Astrocyte (in vitro differentiated cells and primary cell): Measurements from ENCODE around the gene IFNL1.

Experiments
- EZH2 ChIP-seq: IDR thresholded peaks from 2 replicates; pipeline ENCODE4 v1.6.1; 2012; ENCODE audit warnings: mild to moderate bottlenecking, low read length, inconsistent platforms; ENCODE audit not compliant: insufficient read depth
- TF ChIP-seq, protein P1 (sequence below): IDR thresholded peaks from 2 replicates; pipeline ENCODE4 v1.5.1; 2011; ENCODE audit warnings: low read depth, mild to moderate bottlenecking, inconsistent platforms, low read length, moderate library complexity; ENCODE audit not compliant: insufficient read depth

- TF ChIP-seq, protein P1, sequence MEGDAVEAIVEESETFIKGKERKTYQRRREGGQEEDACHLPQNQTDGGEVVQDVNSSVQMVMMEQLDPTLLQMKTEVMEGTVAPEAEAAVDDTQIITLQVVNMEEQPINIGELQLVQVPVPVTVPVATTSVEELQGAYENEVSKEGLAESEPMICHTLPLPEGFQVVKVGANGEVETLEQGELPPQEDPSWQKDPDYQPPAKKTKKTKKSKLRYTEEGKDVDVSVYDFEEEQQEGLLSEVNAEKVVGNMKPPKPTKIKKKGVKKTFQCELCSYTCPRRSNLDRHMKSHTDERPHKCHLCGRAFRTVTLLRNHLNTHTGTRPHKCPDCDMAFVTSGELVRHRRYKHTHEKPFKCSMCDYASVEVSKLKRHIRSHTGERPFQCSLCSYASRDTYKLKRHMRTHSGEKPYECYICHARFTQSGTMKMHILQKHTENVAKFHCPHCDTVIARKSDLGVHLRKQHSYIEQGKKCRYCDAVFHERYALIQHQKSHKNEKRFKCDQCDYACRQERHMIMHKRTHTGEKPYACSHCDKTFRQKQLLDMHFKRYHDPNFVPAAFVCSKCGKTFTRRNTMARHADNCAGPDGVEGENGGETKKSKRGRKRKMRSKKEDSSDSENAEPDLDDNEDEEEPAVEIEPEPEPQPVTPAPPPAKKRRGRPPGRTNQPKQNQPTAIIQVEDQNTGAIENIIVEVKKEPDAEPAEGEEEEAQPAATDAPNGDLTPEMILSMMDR, result no peak
- no peak for TF ChIP-seq EZH2
Observed at GRCh38 chr19:39257227-39257626, 39.0 kb upstream of the IFNL1 start.
